Measurements from ENCODE around the gene TOMM20L.

- TF ChIP-seq CTCF (IDR thresholded peaks at IDR 0.05) (no peak), POLR2A (IDR thresholded peaks at IDR 0.05) (no peak)
Measured at GRCh38 chr14:58395812-58396788, at the start of gene TOMM20L.
